GM23338 (cell line): ENCODE data around the gene EXD3. TPM values are rescaled to one million over a fixed set of nuclear protein-coding genes. Genes with fewer than 3 reads are reported as not detected.

Source experiments
- ATAC-seq: fragments of 200-7000 bp; cut with Tn5 transposase; 3 replicates; pipeline ENCODE4 v1.9.1; 2020
- DNase-seq: peaks from one replicate; pipeline ENCODE4 v3.0.0-alpha.2; 2015; ENCODE audit warnings: low spot score
- H2AFZ ChIP-seq: fragments of 200-600 bp; sonication (generic); 2 replicates; pipeline ENCODE4 v1.8.0; 2016; ENCODE audit warnings: antibody characterized with exemption, mild to moderate bottlenecking, moderate library complexity
- H3F3A ChIP-seq: fragments of 200-600 bp; sonication (generic); replicated peaks from 2 replicates; pipeline ENCODE4 v1.8.0; 2017; ENCODE audit warnings: antibody characterized with exemption, mixed run types, low read depth
- H3K27ac ChIP-seq: fragments of 200-600 bp; sonication (generic); 2 replicates; pipeline ENCODE4 v1.6.1; 2016; ENCODE audit warnings: low read depth
- H3K27me3 ChIP-seq: fragments of 200-600 bp; sonication (generic); 2 replicates; pipeline ENCODE4 v1.8.0; 2016; ENCODE audit warnings: mild to moderate bottlenecking, mixed run types, moderate library complexity; ENCODE audit not compliant: insufficient read depth
- H3K36me3 ChIP-seq: fragments of 200-600 bp; sonication (generic); 2 replicates; pipeline ENCODE4 v1.8.0; 2016; ENCODE audit warnings: mild to moderate bottlenecking; ENCODE audit not compliant: insufficient read depth
- H3K4me1 ChIP-seq: fragments of 200-600 bp; sonication (generic); 2 replicates; pipeline ENCODE4 v1.8.0; 2016; ENCODE audit warnings: mild to moderate bottlenecking, moderate library complexity; ENCODE audit not compliant: insufficient read depth
- H3K4me2 ChIP-seq: fragments of 200-600 bp; sonication (generic); 2 replicates; pipeline ENCODE4 v1.7.1; 2017; ENCODE audit warnings: mixed run types
- H3K4me3 ChIP-seq: fragments of 200-600 bp; sonication (generic); 2 replicates; pipeline ENCODE4 v1.6.1; 2016; ENCODE audit warnings: mixed run types
- H3K79me2 ChIP-seq: fragments of 200-600 bp; sonication (generic); replicated peaks from 2 replicates; pipeline ENCODE4 v1.8.0; 2017; ENCODE audit warnings: mild to moderate bottlenecking; ENCODE audit not compliant: insufficient read depth
- H3K9me2 ChIP-seq: fragments of 200-600 bp; sonication (generic); 2 replicates; pipeline ENCODE4 v1.8.0; 2017; ENCODE audit not compliant: insufficient read depth
- H4K20me1 ChIP-seq: fragments of 200-600 bp; sonication (generic); replicated peaks from 2 replicates; pipeline ENCODE4 v1.8.0; 2017; ENCODE audit warnings: mild to moderate bottlenecking; ENCODE audit not compliant: insufficient read depth
- H3K27ac Mint-ChIP-seq: 2 replicates; pipeline ENCODE4 v1.8.0; 2020; ENCODE audit warnings: inconsistent platforms, mild to moderate bottlenecking, moderate library complexity, mixed read lengths
- H3K27me3 Mint-ChIP-seq: 3 replicates; pipeline ENCODE4 v1.8.0; 2022; ENCODE audit warnings: low read depth, mild to moderate bottlenecking, moderate library complexity, mixed read lengths, inconsistent platforms; ENCODE audit not compliant: insufficient read depth, poor library complexity
- H3K36me3 Mint-ChIP-seq: 3 replicates; pipeline ENCODE4 v1.8.0; 2021; ENCODE audit warnings: low read depth, mild to moderate bottlenecking, inconsistent platforms, moderate library complexity, mixed read lengths
- H3K4me1 Mint-ChIP-seq: 3 replicates; pipeline ENCODE4 v1.8.0; 2020; ENCODE audit warnings: mild to moderate bottlenecking, inconsistent platforms, mixed read lengths
- H3K4me3 Mint-ChIP-seq: 3 replicates; pipeline ENCODE4 v1.8.0; 2021; ENCODE audit warnings: moderate library complexity, mild to moderate bottlenecking, inconsistent platforms, mixed read lengths
- H3K9me3 Mint-ChIP-seq: 3 replicates; pipeline ENCODE4 v1.8.0; 2020; ENCODE audit warnings: moderate library complexity, mild to moderate bottlenecking, inconsistent platforms, mixed read lengths
- CREB1 ChIP-seq: fragments of 250-450 bp; sonication (Bioruptor Pico); IDR thresholded peaks from 2 replicates; pipeline ENCODE4 v1.5.0; 2020; ENCODE audit warnings: low read depth, mild to moderate bottlenecking, moderate library complexity
- EZH2 ChIP-seq: fragments of 200-600 bp; sonication (generic); IDR thresholded peaks from one replicate; pipeline ENCODE4 v1.8.0; 2017; ENCODE audit warnings: antibody characterized with exemption, mild to moderate bottlenecking, low read depth; ENCODE audit not compliant: unreplicated experiment
- EZH2phosphoT487 ChIP-seq: fragments of 200-600 bp; sonication (generic); IDR thresholded peaks from one replicate; pipeline ENCODE4 v1.8.1; 2018; ENCODE audit warnings: antibody characterized with exemption; ENCODE audit not compliant: unreplicated experiment
- JUNB ChIP-seq: IDR thresholded peaks from one replicate; pipeline ENCODE4 v1.6.1; 2016; ENCODE audit warnings: antibody characterized with exemption; ENCODE audit not compliant: unreplicated experiment
- NANOG ChIP-seq: IDR thresholded peaks from 2 replicates; pipeline ENCODE4 v1.6.1; 2016; ENCODE audit warnings: antibody characterized with exemption, borderline replicate concordance
- POLR2AphosphoS5 ChIP-seq: IDR thresholded peaks from 2 replicates; pipeline ENCODE4 v1.6.1; 2016; ENCODE audit warnings: antibody characterized with exemption, low read depth
- ZNF114 ChIP-seq: fragments of 250-450 bp; sonication (Bioruptor Pico); IDR thresholded peaks from 2 replicates; pipeline ENCODE4 v1.5.0; 2020; ENCODE audit warnings: mild to moderate bottlenecking, moderate library complexity
- ZNF331 ChIP-seq: fragments of 250-450 bp; sonication (Bioruptor Pico); IDR thresholded peaks from 2 replicates; pipeline ENCODE4 v1.5.0; 2020; ENCODE audit warnings: low read depth, mild to moderate bottlenecking, moderate library complexity
- polyA plus RNA-seq: library from polyadenylated mRNA; unstranded; fragments of >200 nt; fragmentation: Nextera tagmentation; extraction: Ambion mirVana; gene quantifications from 2 replicates; pipeline ENCODE4 v1.2.1, GENCODE V29; 2016
- total RNA-seq: library from RNA; depleted of rRNA; stranded (reverse); fragments of >200 nt; shearing (Covaris generic); gene quantifications from 2 replicates; pipeline ENCODE4 v1.2.3, GENCODE V29; 2014
- TF ChIP-seq, protein P1 (sequence below), 2 experiments: fragments of 200-600 bp in 1 of 2; sonication (generic) in 1 of 2; conservative IDR thresholded peaks; 2 replicates each; pipeline versions ENCODE4 v1.5.1 to v1.6.1; 2016 to 2017; ENCODE audit warnings: antibody characterized with exemption in 2 of 2, low read depth in 2 of 2, mild to moderate bottlenecking in 2 of 2, moderate library complexity in 1 of 2
- TF ChIP-seq, protein P2 (sequence below): IDR thresholded peaks from one replicate; pipeline ENCODE4 v1.6.1; 2018; ENCODE audit warnings: antibody characterized with exemption; ENCODE audit not compliant: unreplicated experiment

The EXD3 gene
- total and polyA plus RNA-seq, 2 experiments from 2014 or later: 3.6 to 9.7 TPM

DNA sequence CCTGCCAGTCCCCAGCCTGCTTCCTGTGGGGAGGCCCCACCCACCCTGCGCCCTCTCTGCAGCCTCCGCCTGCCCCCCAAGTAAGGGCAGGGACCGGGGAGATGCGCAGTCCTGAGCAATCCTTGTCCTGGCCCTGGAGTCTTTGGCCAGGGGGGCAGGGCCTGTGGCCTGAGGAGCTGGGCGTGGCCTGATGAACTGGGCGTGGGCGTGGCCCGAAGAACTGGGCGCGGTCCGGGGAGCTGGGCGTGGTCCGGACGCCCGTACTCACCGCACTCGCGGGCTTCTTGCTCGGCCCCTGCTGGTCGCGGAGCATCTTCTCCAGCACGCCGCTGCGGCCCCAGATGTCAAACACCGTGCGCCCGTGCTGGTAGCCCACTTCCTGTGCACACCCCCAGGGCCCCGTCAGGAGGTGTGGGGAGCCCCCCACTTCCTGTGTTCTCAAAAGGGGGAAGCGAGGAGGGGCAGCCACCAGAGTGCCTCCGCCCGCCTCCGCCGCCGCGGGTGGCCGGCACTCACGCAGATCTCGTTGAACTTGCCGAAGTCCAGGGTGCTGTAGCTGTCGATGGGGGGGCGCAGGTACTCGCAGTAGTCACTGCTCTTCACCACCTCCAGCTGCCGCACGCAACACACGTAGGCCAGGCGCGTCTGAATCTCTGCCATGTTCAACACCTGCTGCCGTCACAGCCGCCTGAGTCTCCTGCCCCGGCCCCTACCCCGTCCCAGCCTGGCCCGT is 38.9 kb upstream of the EXD3 start (continued):
- TF ChIP-seq, protein P1, sequence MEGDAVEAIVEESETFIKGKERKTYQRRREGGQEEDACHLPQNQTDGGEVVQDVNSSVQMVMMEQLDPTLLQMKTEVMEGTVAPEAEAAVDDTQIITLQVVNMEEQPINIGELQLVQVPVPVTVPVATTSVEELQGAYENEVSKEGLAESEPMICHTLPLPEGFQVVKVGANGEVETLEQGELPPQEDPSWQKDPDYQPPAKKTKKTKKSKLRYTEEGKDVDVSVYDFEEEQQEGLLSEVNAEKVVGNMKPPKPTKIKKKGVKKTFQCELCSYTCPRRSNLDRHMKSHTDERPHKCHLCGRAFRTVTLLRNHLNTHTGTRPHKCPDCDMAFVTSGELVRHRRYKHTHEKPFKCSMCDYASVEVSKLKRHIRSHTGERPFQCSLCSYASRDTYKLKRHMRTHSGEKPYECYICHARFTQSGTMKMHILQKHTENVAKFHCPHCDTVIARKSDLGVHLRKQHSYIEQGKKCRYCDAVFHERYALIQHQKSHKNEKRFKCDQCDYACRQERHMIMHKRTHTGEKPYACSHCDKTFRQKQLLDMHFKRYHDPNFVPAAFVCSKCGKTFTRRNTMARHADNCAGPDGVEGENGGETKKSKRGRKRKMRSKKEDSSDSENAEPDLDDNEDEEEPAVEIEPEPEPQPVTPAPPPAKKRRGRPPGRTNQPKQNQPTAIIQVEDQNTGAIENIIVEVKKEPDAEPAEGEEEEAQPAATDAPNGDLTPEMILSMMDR (conservative IDR thresholded peaks at IDR 0.05; ENCODE audit: low read depth in 2 of 2): peak in 1 of 2 experiments; percentile 23; a peak in 1 of 4 replicates
- TF ChIP-seq, protein P2, sequence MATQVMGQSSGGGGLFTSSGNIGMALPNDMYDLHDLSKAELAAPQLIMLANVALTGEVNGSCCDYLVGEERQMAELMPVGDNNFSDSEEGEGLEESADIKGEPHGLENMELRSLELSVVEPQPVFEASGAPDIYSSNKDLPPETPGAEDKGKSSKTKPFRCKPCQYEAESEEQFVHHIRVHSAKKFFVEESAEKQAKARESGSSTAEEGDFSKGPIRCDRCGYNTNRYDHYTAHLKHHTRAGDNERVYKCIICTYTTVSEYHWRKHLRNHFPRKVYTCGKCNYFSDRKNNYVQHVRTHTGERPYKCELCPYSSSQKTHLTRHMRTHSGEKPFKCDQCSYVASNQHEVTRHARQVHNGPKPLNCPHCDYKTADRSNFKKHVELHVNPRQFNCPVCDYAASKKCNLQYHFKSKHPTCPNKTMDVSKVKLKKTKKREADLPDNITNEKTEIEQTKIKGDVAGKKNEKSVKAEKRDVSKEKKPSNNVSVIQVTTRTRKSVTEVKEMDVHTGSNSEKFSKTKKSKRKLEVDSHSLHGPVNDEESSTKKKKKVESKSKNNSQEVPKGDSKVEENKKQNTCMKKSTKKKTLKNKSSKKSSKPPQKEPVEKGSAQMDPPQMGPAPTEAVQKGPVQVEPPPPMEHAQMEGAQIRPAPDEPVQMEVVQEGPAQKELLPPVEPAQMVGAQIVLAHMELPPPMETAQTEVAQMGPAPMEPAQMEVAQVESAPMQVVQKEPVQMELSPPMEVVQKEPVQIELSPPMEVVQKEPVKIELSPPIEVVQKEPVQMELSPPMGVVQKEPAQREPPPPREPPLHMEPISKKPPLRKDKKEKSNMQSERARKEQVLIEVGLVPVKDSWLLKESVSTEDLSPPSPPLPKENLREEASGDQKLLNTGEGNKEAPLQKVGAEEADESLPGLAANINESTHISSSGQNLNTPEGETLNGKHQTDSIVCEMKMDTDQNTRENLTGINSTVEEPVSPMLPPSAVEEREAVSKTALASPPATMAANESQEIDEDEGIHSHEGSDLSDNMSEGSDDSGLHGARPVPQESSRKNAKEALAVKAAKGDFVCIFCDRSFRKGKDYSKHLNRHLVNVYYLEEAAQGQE: no peak

DNA sequence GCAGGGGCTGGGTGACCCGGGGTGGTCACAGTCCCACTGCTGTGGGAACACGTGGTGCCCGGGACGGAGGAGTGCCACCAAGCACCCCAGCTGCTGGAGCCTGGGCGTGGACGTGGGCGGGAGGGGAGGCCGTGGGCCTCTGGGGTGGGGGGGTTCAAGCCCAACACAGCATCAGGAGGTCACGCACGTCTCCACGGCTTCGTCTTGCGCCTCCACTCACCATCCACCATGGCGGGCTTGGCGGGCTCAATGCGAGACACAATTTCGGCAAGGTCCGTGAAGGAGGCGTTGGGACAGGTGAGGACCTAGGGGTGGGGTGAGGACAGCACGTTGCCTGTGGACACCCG is 38.3 kb upstream of the EXD3 start:
- ATAC-seq (no peak), DNase-seq (no peak)
- Histone ChIP-seq H4K20me1 (no peaks in the 10 kb centered on the region; the same call in 1 of the 2 replicates), H3K4me1 (no peaks in the 10 kb centered on the region), H2AFZ (no peak overlapping the region), H3K27ac (no peak overlapping the region), H3K4me2 (no peak overlapping the region), H3K4me3 (no peak overlapping the region), H3K27me3 (no peaks in the 10 kb centered on the region), H3F3A (no peaks in the 10 kb centered on the region), H3K36me3 (no peaks in the 10 kb centered on the region), H3K79me2 (no peaks in the 10 kb centered on the region), H3K9me2 (no peaks in the 10 kb centered on the region)
- Mint-ChIP-seq H3K9me3 (no peaks in the 10 kb centered on the region; the same call in 2 of the 3 replicates), H3K4me3 (no peak overlapping the region), H3K4me1 (peaks cover 2% of the 10 kb centered on the region; the same call in 2 of the 3 replicates), H3K36me3 (peaks cover 1% of the 10 kb centered on the region; the same call in 1 of the 3 replicates), H3K27ac (no peak overlapping the region), H3K27me3 (peaks cover 4% of the 10 kb centered on the region)
- TF ChIP-seq EZH2: no peak
- TF ChIP-seq, protein P1 (conservative IDR thresholded peaks at IDR 0.05; ENCODE audit: low read depth in 2 of 2): no peak
- TF ChIP-seq ZNF331 (CRISPR knock-in tag): no peak
- no peak for TF ChIP-seq NANOG
- TF ChIP-seq ZNF114 (CRISPR knock-in tag): no peak
- TF ChIP-seq JUNB: no peak
- no peak for TF ChIP-seq POLR2AphosphoS5
- TF ChIP-seq EZH2phosphoT487: no peak
- TF ChIP-seq CREB1: no peak
- TF ChIP-seq, protein P2: no peak
